ENCODE results near the gene PTCH1.

The PTCH1 gene

GRCh38 chr9:95462249-95463147 lies 54.3 kb downstream of the PTCH1 start:
- peak; percentile 56 for DNase-seq (ENCODE audit: low read depth)

GRCh38 chr9:95461448-95462248 lies 55.1 kb downstream of the PTCH1 start:
- no peak for DNase-seq (ENCODE audit: low read depth)

GRCh38 chr9:95460518-95461164 lies 56.1 kb downstream of the PTCH1 start:
- DNase-seq (ENCODE audit: low read depth): no peak

GRCh38 chr9:95459851-95460517 lies 56.8 kb downstream of the PTCH1 start:
- no peak for DNase-seq (ENCODE audit: low read depth)

DNA sequence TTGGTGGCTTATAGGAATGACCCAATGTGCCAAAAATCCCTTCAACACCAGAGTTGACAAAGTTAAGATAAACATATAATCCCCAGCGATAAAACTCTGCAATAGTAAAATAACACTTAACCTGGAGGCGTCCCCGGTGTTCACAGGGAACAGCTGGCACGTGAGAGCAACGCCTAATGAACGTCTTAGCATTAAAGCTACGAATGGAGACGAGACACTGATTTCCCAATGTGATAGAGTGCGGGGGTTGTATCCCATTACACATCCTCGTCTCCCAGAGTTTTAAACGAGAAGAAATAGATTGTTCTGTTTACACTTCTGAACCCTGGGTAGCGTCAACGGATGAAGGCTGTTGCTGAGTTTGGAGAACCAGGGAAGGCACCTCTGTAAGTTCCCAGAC lies 57.6 kb downstream of the PTCH1 start:
- no peak for DNase-seq (ENCODE audit: low read depth)

GRCh38 chr9:95458666-95459065 lies 58.1 kb downstream of the PTCH1 start:
- no peak for DNase-seq (ENCODE audit: low read depth)

DNA sequence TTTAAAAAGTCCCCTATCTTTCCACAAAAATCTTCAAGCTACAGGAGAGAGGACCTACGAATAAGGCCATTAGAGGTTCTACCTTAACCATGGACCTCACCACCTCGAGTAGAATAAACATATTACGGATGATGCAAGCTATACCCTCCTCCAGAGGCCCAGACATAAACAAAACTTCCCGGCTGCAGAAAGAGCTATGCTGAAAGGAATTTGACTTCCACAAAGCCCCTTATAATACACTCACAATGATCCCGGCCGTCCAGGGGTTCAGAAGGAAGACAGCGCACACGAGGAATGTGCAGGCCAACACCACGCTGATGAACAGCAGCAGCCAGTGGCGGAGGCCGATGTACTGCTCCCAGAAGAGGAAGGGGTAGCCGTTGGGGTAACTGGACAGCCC lies 59.0 kb downstream of the PTCH1 start:
- no peak for DNase-seq (ENCODE audit: low read depth)

DNA sequence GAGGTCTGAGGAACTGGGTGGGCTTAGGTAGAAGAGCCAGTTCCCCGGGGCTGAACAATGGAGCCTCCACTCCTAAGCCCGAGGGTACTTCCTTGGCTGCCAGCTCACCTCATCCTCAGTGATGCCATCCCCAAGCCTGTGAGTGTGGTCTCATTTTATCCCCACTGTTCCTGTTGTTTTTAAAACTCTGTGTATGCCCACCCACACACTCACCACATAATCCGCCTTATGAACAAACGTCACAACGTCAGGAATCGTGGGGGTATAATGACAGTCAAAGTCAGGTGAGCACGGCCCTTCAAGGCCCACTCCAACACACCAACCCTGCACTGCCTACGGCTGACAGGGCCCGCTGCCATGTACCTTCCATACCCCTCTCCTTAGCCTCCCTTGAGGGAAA lies 61.1 kb downstream of the PTCH1 start:
- DNase-seq (ENCODE audit: low read depth): no peak

DNA sequence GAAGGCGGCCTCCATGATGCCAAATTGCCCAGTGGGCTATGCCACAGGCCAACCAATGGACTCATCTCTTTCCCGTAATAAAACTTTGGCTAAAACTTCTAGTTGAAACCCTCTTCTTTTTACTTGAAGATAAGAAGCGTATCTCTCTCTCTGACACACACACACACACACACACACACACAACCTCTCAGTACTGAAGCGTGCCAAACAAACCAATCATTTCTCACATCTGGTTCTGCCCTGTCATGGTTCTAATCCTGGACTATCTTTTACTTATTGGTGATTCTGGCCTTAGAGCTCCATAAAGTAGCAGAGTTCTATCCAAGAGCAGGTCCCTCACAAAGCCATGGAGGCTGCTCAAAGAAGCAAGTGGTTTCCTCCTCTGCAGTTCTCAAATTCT lies 64.6 kb downstream of the PTCH1 start:
- DNase-seq (ENCODE audit: low read depth): no peak

DNA sequence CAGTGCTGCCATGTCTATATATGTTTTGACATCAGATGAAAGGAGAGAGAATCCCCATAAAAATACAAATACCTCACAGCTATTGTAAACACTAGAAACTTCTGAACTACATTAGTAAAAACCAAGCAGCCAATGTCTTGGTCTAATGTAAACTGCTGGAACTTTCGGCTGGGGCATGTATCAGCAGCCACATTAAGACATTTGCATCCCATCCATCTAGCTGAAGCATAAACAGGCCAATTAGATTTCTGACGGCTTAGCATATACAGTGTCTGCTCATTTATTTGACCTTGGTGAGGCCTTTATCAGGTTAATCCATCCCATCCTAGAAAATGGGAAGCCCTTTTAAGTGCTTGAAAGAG lies 65.7 kb downstream of the PTCH1 start:
- DNase-seq (ENCODE audit: low read depth): no peak

GRCh38 chr9:95450171-95451064 lies 66.4 kb downstream of the PTCH1 start:
- DNase-seq (ENCODE audit: low read depth): no peak

GRCh38 chr9:95449016-95449415 lies 67.8 kb downstream of the PTCH1 start:
- DNase-seq (ENCODE audit: low read depth): no peak

- DNase-seq (ENCODE audit: low read depth): no peak
Observed at GRCh38 chr9:95447660-95448420, 68.9 kb downstream of the PTCH1 start.

DNA sequence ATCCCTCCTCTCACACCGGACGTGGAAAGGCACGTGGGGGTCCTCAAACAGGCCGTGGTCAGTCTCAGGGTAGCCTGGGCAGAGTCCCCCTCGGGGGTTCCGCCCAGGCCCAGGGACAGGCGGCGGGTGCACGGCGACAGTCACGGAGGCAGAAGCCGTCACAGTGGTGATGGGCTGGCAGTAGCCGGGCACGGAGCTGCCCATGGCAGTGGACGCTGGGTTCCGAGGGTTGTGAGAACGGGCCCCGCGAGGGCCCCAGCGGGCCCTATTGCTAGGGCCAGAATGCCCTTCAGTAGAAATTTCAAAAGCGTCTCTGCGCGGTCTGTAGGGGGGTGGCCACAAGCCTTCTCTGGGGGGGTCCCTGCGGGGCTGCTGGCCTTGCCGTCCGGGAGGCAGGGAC lies 69.8 kb downstream of the PTCH1 start:
- no peak for DNase-seq (ENCODE audit: low read depth)

GRCh38 chr9:95446259-95446658 lies 70.5 kb downstream of the PTCH1 start:
- no peak for DNase-seq (ENCODE audit: low read depth)

DNA sequence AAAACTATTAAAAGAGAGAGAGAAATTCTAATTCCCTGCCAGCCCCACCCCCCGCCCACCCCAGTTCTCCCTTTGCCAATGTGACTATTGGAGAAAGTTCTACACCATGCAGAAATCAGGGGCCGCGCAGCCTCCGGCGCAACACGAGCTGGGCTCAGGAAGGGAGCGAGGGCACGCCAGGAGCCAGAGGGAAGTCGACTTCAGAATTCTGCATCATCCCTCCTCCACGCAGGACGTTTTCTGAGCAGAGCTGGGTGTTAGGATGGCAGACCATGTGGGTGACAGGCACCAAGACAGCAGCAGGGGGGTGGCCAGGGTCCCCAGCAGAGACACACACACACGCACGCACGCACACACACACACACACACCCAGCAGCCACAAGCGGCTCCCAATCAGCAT lies 72.6 kb downstream of the PTCH1 start:
- no peak for DNase-seq (ENCODE audit: low read depth)

DNA sequence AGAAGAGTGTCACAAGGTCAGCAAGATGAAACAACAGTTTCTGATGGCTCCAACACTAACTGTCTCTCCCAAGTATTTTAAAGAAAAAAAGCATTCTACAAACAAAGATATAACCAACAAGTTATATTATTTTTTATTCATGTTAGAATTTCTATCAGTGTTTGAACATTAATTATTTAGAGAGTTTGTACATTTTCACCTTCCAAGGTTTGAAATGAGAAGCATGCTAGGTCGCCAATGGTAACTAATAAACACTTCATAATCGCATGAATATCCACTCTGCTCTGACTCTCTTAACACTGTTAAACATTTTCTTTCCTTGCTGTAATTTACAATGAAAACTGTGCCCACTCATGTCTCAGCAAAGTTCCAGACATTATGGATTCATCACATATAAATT lies 73.5 kb downstream of the PTCH1 start:
- DNase-seq (ENCODE audit: low read depth): no peak

DNA sequence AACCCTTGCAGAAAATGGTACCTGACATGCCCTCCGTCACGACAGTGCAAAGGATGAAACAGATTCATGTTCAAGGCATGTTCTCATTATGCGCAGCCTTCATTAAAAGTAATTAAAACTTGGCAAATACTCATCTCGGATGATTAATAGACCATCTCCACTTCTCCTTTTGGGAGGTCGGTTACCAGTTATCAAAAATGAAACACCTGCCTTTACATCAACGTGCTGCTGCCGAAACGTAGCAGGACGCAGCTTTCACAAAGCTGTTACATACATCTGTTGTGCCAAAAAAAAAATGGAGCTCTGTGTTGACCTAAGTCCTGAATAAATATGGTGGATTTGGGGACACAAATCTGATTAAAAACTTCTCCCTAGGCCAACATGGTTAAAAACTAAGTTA lies 75.7 kb downstream of the PTCH1 start:
- DNase-seq (ENCODE audit: low read depth): no peak

DNA sequence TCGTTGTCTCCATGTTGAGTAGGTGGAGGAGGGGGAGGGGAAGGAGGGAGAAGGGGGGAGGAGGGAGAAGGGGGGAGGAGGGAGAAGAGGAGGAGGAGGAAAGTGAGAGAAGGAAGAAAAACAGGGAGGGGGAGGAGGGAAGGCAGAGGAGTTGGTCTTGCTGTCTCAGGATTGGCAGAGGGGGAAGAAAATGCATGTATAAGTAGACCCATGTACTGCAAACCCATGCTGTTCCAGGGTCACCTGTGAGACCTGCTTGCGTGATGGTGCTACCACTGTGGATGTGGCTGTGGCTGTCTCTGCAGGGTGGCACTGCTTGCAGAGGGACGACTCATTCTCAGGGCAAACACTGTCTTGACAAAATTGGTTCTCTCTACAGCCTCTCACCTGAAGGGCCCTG lies 76.3 kb downstream of the PTCH1 start:
- no peak for DNase-seq (ENCODE audit: low read depth)

DNA sequence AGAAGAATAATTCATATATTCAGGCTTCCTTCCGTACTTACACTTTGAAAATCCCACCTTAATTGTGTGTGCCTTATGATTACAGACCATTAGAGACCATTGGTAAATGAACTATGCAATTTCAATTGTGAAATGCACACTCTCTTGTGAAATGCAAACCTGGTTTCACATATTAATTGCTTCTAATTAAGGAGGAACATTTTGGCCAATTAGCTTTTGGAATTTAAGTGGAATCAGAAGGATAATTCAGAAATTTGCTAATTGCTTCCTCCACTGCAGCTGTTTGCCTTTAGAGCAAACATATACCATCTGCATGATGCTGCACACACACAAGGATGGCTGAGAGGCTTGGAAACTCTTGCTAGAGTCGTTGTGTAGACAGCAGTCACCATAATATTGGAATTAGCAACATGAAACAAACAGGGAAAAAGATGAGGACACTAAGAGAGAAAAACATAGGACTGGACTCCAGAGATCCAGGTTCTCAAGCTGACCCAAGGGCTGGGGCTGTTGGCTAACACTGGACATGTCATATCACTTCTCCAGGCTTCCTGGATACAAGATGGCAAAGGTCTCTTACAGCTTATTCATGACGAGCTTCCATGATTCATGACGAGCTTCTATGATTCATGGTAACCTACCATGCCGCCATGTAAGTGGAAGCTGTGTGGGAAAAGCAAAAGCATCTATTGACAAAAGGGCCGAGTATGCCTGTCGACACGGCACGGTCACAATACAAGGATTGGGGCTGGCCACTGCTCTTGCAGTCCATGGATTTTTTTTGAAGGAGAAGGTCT lies 78.0 kb downstream of the PTCH1 start:
- no peak for DNase-seq (ENCODE audit: low read depth)
